Left ventricle myocardium inferior (tissue), 1 donor: ENCODE results near the gene MAP1LC3B2. TPM values are rescaled to one million over a fixed set of nuclear protein-coding genes. Genes with fewer than 3 reads are reported as not detected.

Experiments used
- DNase-seq: peaks from one replicate; pipeline ENCODE4 v3.0.0-alpha.2; 2020
- H3K27ac ChIP-seq: fragments of 200-600 bp; replicated peaks from 2 replicates; pipeline ENCODE4 v1.8.0; 2021
- H3K27me3 ChIP-seq: fragments of 200-600 bp; 2 replicates; pipeline ENCODE4 v1.8.0; 2021; ENCODE audit warnings: low read depth
- H3K36me3 ChIP-seq: fragments of 200-600 bp; 2 replicates; pipeline ENCODE4 v1.8.0; 2021
- H3K4me1 ChIP-seq: fragments of 200-600 bp; 2 replicates; pipeline ENCODE4 v1.8.0; 2021
- H3K4me3 ChIP-seq: fragments of 200-600 bp; 2 replicates; pipeline ENCODE4 v1.8.0; 2021; ENCODE audit warnings: mild to moderate bottlenecking, moderate library complexity
- H3K9me3 ChIP-seq: fragments of 200-600 bp; replicated peaks from 2 replicates; pipeline ENCODE4 v1.8.0; 2021
- intact Hi-C: fragments of 100-400 bp; cut with micrococcal nuclease; formaldehyde crosslinking; loops from one replicate; pipeline ENCODE4 v1.11.0; 2022
- total RNA-seq: library from RNA; stranded (reverse); fragmentation: NEBNext Ultra II Directional; extraction: Animal tissue kit (Norgen Biotek cat#: 25700); gene quantifications from one replicate; pipeline ENCODE4 v1.2.1, GENCODE V29; 2021
- TF ChIP-seq, protein P1 (sequence below): fragments of 200-600 bp; IDR thresholded peaks from 2 replicates; pipeline ENCODE4 v1.8.0; 2021; ENCODE audit warnings: antibody characterized with exemption, mild to moderate bottlenecking, borderline replicate concordance
- donor health status: DM: no; HTN: yes; CAD: no; lungs with severe emphysema.

Gene MAP1LC3B2
- total RNA-seq, 1 donor from 2014 or later = 2.9 TPM

DNA sequence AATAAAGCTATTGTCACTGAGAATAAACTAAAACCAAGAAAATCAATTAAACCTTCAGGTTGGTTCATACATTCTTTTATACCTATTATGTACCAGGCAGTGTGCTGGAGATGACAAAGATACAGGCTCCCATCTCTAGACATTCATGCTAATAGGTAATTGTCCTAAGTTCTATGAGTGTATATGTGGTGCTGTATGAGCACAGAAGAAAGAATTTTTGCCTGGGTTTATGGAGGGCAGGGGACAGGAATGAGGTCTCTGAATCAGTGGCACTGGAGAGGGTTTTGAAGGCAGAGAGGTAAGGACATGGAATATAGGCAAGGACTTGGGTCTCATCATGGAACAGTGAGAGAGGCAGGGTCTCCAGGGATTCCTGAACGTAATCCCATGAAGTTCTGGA lies 38.7 kb downstream of the MAP1LC3B2 start:
- TF ChIP-seq, protein P1, sequence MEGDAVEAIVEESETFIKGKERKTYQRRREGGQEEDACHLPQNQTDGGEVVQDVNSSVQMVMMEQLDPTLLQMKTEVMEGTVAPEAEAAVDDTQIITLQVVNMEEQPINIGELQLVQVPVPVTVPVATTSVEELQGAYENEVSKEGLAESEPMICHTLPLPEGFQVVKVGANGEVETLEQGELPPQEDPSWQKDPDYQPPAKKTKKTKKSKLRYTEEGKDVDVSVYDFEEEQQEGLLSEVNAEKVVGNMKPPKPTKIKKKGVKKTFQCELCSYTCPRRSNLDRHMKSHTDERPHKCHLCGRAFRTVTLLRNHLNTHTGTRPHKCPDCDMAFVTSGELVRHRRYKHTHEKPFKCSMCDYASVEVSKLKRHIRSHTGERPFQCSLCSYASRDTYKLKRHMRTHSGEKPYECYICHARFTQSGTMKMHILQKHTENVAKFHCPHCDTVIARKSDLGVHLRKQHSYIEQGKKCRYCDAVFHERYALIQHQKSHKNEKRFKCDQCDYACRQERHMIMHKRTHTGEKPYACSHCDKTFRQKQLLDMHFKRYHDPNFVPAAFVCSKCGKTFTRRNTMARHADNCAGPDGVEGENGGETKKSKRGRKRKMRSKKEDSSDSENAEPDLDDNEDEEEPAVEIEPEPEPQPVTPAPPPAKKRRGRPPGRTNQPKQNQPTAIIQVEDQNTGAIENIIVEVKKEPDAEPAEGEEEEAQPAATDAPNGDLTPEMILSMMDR = no peak
- peaks cover 43% of the 10 kb centered on the region for H3K4me1 ChIP-seq
- intact Hi-C loops = loop anchor here (5.0 to 10.0 kb wide), 2 partner anchors 71 to 323 kb away; partner anchors contain the start of gene MED13L
- no peaks in the 10 kb centered on the region for H3K36me3 ChIP-seq
- no peak for DNase-seq
- H3K4me3 ChIP-seq = no peak overlapping the region
- H3K9me3 ChIP-seq = no peaks in the 10 kb centered on the region
- H3K27me3 ChIP-seq = no peaks in the 10 kb centered on the region
- H3K27ac ChIP-seq = peak overlapping the region; percentile 79

DNA sequence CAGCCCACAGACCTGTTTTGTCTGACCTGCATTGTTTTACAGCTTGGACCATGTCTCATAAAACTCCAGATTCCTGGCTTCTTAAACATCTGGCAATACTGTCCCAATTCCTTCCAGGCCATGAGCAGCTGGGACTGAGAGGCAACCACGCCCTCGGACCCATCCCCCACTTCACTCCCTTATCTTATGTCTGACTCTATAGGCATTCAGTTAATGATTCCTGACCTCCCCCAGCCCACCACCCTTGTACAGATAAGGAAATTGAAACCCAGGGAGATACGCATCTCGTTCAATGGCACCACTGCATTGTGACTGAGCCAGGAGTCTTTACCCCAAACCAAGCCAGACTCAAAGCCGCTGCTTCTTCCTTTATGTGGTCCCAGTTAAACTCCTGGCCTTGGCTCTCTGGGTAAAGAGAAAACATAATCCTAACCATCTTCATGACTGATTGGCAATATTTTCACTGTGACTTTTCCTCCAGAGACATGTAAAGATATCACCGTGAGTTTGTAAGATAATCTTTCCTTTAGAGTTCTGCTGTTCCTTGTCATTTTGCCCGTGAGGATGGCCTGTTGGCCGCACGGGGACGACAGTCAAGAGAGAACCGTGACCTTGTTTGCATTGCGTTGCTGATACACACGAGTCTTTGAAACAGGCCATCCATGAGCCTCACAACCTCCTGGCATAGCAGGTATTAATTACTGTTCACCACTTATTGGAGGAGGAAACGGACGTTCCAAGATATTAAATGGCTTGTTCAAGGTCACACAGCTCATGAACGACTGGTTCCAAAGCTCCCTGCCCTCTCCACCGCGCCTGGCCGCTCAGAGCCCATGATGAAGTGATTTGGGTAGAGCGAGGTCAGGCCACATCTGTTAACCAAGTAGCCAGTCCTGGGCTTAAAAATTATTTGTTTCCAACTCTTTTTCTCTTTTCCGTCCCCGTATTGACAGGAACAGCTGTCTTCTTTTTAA lies 39.4 kb downstream of the MAP1LC3B2 start:
- Histone ChIP-seq H3K27ac (peak overlapping the region; percentile 79), H3K36me3 (no peaks in the 10 kb centered on the region), H3K9me3 (no peaks in the 10 kb centered on the region), H3K4me3 (peak overlapping the region; percentile 55), H3K4me1 (peaks cover 45% of the 10 kb centered on the region), H3K27me3 (peaks cover 2% of the 10 kb centered on the region)
- intact Hi-C loops = loop anchor here (5.0 to 10.0 kb wide), 2 partner anchors 71 to 324 kb away; partner anchors contain the start of gene MED13L
- TF ChIP-seq, protein P1 = no peak
- DNase-seq = peak; percentile 21

DNA sequence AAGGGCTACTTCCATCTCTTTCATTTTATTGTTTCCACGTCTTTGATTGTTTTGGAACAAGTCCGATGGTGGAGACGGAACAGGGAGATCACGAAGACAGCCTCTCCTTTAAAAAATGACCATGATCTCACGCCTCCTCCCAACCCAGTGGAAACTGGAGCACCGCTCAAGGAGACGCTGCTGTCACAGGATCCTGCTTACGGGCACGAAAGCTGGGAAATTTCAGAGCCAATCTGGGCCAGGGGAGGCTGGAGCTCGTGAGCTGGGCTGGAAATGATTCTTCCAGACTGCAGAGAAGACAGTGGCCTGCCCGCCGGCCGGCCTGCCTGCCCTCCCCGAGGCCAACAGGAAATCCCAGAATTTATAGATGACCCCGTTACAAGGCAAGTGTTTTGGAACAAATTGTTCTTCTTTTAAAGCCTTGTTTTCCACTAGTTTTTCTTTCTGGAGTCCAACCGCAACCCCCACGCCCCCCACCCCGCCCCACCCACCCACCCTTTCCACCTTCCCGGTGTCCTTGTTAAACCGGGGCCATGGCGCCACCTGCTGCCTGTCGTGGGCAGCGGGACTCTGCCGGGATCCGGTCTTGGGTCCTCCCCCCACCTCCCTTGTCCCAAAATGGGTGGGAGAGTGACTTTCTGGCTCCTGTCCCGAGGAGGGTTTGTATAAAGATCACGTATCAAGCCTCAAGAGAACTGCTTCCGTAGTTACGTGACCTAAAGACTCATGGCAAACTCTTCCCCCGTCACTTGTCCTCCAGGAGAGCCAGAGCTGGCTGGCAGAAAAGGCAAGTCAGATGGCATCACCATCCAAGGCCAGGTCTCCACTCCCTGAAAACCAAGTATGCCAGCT lies 40.3 kb downstream of the MAP1LC3B2 start:
- peak; percentile 86 for DNase-seq
- Histone ChIP-seq H3K4me3 (peak overlapping the region; percentile 55), H3K27me3 (peaks cover 4% of the 10 kb centered on the region), H3K27ac (peak overlapping the region; percentile 79), H3K4me1 (peaks cover 46% of the 10 kb centered on the region), H3K9me3 (no peaks in the 10 kb centered on the region), H3K36me3 (no peaks in the 10 kb centered on the region)
- TF ChIP-seq, protein P1 = peak; percentile 76
- intact Hi-C loops = loop anchor here (5.0 to 10.0 kb wide), 2 partner anchors 72 to 325 kb away; partner anchors contain the start of gene MED13L

DNA sequence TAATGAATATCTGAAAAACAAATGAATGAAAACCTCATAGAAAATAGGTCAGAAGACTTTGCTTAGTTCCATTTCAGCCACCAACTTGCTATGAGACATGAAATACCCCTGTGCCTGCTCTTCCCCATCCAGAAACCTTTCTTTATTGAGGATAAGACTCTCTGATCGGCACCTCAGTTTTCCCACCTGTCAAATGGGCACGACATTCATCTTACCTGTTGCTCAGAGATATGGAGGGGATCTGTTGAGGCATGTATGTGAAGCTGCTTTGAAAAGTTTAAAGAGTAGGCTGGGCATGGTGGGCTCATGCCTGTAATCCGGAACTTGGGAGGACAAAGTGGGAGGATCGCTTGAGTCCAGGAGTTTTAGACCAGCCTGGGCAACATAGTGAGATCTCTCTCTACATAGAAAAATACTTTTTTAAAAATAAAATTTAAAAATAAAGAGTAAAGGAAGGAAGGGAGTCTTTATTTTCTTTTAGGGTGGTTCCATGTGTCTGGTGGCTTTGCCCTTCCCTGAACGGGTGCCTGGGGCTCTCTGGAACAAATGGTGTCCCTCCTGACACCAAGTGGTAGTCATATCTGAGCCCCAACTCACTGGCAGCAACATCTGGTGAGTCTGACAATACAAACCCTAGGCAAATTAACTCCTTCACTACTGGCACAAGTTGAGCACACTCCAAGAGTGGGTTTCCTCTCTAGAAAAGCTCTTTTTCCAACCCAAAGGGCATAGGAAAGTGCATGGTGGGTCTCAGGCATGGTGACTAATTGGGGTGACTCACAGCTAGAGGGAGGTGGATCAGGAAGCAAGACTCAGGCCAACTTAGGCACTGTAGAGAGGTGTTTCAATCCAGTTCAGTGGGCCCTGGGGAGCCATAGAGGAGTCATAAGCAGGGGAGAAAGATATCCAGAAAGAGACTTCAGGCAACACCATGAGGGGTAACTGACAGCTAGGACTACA lies 42.1 kb downstream of the MAP1LC3B2 start:
- H3K4me1 ChIP-seq = peaks cover 41% of the 10 kb centered on the region
- H3K36me3 ChIP-seq = no peaks in the 10 kb centered on the region
- H3K9me3 ChIP-seq = no peaks in the 10 kb centered on the region
- TF ChIP-seq, protein P1 = no peak
- peak overlapping the region; percentile 49 for H3K27ac ChIP-seq
- H3K27me3 ChIP-seq = peaks cover 4% of the 10 kb centered on the region
- no peak overlapping the region for H3K4me3 ChIP-seq
- intact Hi-C loops = no loop called here
- DNase-seq = no peak
